Renal cortex interstitium (tissue), 11 donors: ENCODE measurements around the gene SELENOH. TPM values are rescaled to one million over a fixed set of nuclear protein-coding genes. Genes with fewer than 3 reads are reported as not detected.
"Not testable (repeated sequence)": the region's sequence is repeated elsewhere in the genome, so short reads cannot be mapped to it uniquely, and the experiment has no call there.

Experiments used
- DNase-seq, 11 donors: peaks; one replicate each; pipeline ENCODE4 v3.0.0-alpha.2; 2013; ENCODE audit warnings: low read depth in 9 of 11, low spot score in 4 of 11; ENCODE audit errors: extremely low read depth in 1 of 11
- polyA plus RNA-seq, 3 donors: library from polyadenylated mRNA; unstranded; fragments of 120-200 nt; gene quantifications; one replicate each; pipeline ENCODE4 v1.2.1, GENCODE V29; 2013; ENCODE audit not compliant: insufficient read length in 3 of 3

SELENOH gene
- polyA plus RNA-seq, 3 donors = 113 to 133 (median 117) TPM

DNA sequence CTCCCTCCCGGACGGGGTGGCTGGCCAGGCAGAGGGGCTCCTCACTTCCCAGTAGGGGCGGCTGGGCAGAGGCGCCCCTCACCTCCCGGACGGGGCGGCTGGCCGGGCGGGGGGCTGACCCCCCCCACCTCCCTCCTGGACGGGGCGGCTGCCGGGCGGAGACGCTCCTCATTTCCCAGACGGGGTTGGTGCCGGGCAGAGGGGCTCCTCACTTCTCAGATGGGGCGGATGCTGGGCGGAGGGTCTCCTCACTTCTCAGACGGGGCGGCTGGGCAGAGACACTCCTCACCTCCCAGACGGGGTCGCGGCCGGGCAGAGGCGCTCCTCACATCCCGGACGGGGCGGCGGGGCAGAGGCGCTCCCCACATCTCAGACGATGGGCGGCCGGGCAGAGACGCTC, 24.6 kb upstream of the SELENOH start:
- DNase-seq = not testable (repeated sequence)

- no peak for DNase-seq
These were observed 14.1 kb upstream of the SELENOH start for GRCh38 chr11:57727185-57727584.

DNA sequence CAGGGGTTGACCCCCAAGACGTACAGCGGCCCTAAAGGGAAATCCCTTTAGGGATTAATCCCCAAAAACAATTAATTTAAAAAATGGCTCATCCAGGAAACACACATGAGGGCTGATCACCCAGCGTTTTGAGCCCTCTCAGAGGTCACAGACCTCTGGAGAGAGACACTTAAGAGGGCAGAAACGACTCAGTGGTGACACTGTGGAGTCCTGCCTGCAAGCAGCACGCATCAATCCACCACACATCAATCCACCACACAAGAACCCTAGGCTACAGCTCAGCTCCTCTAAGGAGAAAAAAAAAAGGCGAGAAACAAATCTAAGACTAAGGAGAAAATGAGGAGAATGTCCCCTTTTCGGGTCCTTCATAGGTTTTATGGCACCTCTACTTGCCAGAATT, 12.5 kb upstream of the SELENOH start:
- no peak for DNase-seq

- no peak for DNase-seq
These were observed 11.8 kb upstream of the SELENOH start for GRCh38 chr11:57729479-57729878.

DNA sequence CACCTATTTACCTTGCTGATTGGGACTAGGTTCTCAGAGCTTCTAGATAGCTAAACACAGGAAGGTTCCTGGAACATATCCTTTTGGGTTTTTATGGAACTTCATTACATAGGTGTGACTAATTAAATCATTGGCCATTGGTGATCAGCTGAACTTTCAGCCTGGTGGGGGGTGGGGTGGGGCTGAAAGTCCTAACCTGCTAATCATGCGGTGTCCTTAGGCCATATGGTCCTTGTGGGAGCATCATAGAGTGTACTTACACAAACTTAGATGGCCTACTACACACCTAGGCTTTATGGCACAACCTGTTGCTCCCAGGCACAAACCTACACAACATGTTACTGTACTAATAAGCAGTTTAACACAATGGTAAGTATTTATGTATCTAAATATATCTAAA, 8.6 kb upstream of the SELENOH start:
- no peak for DNase-seq

DNA sequence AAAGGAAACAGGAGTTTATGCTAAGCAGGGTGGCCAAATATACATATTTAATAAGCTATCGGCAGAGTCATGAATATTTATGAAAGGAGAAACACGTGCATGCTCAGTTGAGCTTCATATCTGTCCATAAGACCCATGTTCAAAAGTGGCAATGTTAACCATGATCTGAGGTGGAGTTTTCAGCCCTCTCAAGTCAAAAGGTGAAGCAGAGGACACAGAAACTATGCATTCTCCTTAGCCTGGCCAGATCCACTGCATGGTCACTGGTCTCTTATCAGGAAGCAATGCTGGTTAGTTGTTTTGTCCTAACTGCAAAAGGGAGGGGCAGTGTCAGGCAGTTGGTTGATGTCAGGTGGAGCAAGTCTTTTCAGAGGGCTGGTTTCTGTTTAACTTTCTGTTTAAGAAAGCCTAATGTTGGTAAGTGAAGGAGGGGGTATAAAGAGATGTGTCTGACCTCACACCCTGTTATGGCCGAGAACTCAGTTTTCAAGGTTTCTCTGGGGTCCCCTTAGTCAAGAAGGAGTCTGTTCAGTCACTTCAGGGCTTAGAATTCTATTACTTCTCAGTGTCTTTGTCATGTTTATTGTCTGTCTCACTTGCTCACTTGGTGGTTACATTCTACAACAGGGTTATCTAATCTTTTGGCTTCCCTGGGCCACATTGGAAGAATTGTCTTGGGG, 5.5 kb upstream of the SELENOH start:
- DNase-seq = no peak

- no peak for DNase-seq
These were observed 779 bp downstream of the SELENOH start for GRCh38 chr11:57742087-57742452.

DNA sequence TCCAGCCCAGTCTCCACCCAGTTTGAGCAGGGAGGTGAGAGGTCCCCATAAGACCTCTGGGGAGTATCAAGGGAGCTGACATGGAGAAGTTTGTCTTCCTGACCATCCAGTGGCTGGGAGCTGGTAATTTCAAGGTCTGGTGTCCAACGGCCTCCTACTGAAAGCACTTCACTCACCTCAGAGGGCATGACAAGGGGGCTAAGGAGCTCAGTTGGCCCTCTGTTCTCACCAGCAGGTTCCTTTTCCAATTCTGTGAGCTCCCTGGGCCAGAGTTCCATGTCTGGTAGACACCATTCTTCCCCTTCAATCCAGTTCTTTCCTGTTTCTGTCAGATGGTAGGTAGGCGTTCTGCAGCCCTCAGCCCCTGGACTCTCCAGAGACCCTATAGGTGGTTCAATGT, 3.1 kb downstream of the SELENOH start:
- DNase-seq = no peak

- no peak for DNase-seq
These were observed 3.9 kb downstream of the SELENOH start for GRCh38 chr11:57745206-57745605.

- DNase-seq = no peak
These were observed 5.6 kb downstream of the SELENOH start for GRCh38 chr11:57746920-57747319.

DNA sequence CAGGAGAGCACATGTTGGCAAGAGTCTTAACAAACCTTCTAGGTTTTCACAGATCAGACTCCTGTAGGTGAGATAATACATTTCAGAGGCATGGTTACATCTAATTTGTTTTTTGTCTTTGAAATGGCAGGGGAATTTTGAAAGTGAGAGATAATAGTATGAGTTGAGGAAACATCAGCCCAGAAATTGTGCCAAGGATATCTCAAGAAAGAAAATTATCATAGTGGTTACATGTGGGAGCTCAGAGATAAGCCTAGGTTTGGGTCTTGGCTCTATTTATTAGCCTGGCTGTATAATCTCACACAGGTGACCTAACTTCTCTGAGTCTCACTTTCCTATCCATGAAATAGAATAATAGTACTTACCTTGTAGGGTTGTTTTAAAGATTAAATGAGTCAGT, 9.9 kb downstream of the SELENOH start:
- DNase-seq = no peak

DNA sequence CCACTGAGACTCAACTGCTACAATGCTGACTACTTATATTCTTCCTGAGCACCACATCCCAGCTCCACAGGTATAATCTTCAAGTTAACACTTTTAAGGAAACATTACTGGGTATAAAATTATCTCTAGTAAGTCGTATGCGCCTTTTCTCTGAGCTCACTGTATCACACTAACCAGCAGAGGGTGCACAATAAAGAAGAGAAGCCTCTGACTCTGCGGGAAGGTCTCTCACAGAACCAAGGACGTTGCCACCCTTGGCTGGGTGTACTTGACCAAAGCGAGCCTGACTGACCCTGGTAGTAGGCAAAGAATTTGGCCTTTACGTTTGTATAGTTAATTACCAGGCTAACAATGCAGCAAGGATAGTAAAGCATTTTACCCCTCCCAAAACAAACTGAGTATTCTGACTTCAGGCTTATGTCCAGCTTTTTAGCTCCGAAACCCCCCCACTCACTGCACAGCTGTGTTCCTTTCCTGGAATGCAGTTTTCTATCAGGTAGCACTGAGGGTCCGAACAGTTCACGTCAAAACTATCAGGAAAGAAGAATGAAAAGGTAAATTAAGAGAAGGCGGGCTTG, 10.5 kb downstream of the SELENOH start, which contains the start of gene BTBD18:
TSS of gene BTBD18 (minus strand) at position 144 of the 578 bp plus-strand sequence. CDS start 631 bp downstream, outside the sequence.
- no peak for DNase-seq

DNA sequence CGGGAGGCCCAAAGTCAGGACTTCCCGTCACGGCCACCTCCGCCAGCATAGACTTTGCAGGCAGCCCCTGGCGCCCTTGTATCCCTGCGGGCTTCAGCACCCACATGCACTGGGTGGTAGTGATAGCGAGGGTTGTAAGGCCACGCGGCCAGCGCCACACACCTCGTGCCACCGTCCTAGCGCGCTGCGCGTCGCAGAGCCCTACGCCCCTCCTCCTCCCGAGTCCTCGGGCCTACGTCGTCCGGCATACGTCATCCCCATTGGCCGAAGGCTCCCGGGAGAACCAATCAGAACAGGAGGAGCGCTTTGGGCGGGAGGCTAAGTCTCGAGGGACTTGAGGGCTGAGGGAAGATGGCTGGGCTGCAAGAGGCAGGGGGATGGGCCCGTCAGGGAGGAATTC, 11.7 kb downstream of the SELENOH start:
- no peak for DNase-seq

GRCh38 chr11:57758174-57758573, 16.9 kb downstream of the SELENOH start:
- DNase-seq = no peak

GRCh38 chr11:57761301-57762234, 20.3 kb downstream of the SELENOH start, which contains the start of gene CTNND1:
TSS of gene CTNND1 (plus strand) at chr11:57761802. CDS start at chr11:57791479, 29,677 bp downstream.
- DNase-seq = peak; percentile 89 to 98 (median 95)

DNA sequence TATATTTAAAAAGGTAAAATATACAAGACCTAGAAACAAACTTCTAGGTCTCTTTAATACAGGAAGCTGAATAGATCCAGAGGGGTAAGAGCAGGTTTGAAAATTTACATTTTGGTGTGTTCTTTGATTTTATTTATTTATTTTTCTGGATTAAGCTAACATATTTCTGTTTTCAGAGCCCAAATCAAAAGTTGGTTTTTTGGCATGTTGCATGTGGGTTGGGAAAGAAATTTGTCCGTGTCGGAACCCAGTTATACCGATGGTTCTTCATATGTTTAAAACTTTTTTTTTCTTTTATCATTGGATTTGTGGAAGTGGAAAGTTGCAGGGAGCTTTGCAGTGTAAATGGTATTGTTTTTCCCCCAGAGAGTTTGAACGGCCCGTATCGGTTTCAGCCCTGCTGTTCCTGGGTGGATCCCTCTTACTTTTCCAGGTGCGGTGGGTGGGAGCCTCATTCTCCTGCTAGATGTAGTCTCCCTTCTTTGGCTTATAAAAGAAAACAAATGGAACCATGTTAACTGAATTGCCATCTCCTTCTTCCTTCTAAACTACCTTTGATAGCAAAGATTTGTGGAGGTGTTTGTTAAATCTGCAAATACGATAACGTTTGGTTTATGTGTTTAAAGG, 21.1 kb downstream of the SELENOH start:
- no peak for DNase-seq

DNA sequence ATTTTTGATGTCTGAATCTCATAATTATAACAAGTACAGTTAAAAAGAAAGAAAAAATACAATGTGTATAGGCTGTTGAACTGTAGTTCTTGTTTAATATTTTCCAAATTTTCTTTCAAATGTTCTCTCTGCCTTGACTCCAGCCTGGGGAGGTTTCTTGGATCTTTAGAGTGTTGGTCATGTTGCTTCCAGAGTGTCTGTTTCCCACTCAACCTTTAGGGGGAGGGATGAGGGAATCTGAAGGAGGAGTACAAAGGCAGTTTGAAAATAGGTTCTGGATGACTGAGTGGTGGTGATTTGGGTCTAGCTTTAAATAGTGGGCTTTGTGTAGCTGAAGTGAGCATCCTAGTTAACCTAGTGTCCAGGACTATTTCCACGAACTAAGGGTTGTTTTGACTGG, 22.3 kb downstream of the SELENOH start:
- DNase-seq = peak in 2 of 11 donors; percentile 53 to 77

- DNase-seq = no peak
These were observed 22.7 kb downstream of the SELENOH start for GRCh38 chr11:57764021-57764420.

- DNase-seq = no peak
These were observed 23.3 kb downstream of the SELENOH start for GRCh38 chr11:57764566-57764965.
